Activated naive CD4-positive, alpha-beta T cell (primary cell): ENCODE results near the gene TRIP10.
"Not testable (repeated sequence)": the region's sequence is repeated elsewhere in the genome, so short reads cannot be mapped to it uniquely, and the experiment has no call there.

ENCODE experiments used
- DNase-seq, 4 experiments: peaks; one replicate each; lab custom pipeline; 2025; lab: John Stamatoyannopoulos, UW

Gene TRIP10

GRCh38 chr19:6743714-6744380, 4.4 kb downstream of the TRIP10 start:
- no peak for DNase-seq

- no peak for DNase-seq
These were observed 5.2 kb downstream of the TRIP10 start for GRCh38 chr19:6744381-6745301.

GRCh38 chr19:6745965-6746364, 6.5 kb downstream of the TRIP10 start:
- no peak for DNase-seq

GRCh38 chr19:6748543-6748942, 9.1 kb downstream of the TRIP10 start:
- DNase-seq: not testable (repeated sequence)

GRCh38 chr19:6750062-6750461, 10.6 kb downstream of the TRIP10 start:
- no peak for DNase-seq

- no peak for DNase-seq
These were observed 11.7 kb downstream of the TRIP10 start for GRCh38 chr19:6751189-6751588.

- no peak for DNase-seq
These were observed 13.0 kb downstream of the TRIP10 start for GRCh38 chr19:6752256-6753177.

GRCh38 chr19:6753178-6754031, 13.9 kb downstream of the TRIP10 start:
- peak; percentile 44 to 62 (median 55) for DNase-seq

- no peak for DNase-seq
These were observed 14.7 kb downstream of the TRIP10 start for GRCh38 chr19:6754136-6754535.

GRCh38 chr19:6754653-6755463, 15.4 kb downstream of the TRIP10 start:
- no peak for DNase-seq

- DNase-seq: no peak
These were observed 21.1 kb downstream of the TRIP10 start for GRCh38 chr19:6760606-6761005.

- DNase-seq: no peak
These were observed 21.7 kb downstream of the TRIP10 start for GRCh38 chr19:6761053-6761676.

- DNase-seq: not testable (repeated sequence)
These were observed 22.8 kb downstream of the TRIP10 start for GRCh38 chr19:6762253-6762797.

- DNase-seq: no peak
These were observed 26.4 kb downstream of the TRIP10 start for GRCh38 chr19:6765738-6766356.

- no peak for DNase-seq
These were observed 27.0 kb downstream of the TRIP10 start for GRCh38 chr19:6766357-6767080.

- peak in 1 of 4 experiments; percentile 69 for DNase-seq
These were observed 27.5 kb downstream of the TRIP10 start for GRCh38 chr19:6767081-6767356.

GRCh38 chr19:6767357-6768235, 28.1 kb downstream of the TRIP10 start, which contains the start of gene SH2D3A:
TSS of gene SH2D3A (minus strand) at chr19:6767435. CDS start at chr19:6763748, 3,687 bp downstream.
- DNase-seq: peak; percentile 78 to 92 (median 86)
